ENCODE measurements around the gene SEMA7A. TPM values are rescaled to one million over a fixed set of nuclear protein-coding genes. Genes with fewer than 3 reads are reported as not detected.
A peak's percentile ranks its signal among the peaks of the same experiment; 100 is the strongest.

The SEMA7A gene
- total RNA-seq, 1 donor from 2014 or later, result 5.5 TPM

DNA sequence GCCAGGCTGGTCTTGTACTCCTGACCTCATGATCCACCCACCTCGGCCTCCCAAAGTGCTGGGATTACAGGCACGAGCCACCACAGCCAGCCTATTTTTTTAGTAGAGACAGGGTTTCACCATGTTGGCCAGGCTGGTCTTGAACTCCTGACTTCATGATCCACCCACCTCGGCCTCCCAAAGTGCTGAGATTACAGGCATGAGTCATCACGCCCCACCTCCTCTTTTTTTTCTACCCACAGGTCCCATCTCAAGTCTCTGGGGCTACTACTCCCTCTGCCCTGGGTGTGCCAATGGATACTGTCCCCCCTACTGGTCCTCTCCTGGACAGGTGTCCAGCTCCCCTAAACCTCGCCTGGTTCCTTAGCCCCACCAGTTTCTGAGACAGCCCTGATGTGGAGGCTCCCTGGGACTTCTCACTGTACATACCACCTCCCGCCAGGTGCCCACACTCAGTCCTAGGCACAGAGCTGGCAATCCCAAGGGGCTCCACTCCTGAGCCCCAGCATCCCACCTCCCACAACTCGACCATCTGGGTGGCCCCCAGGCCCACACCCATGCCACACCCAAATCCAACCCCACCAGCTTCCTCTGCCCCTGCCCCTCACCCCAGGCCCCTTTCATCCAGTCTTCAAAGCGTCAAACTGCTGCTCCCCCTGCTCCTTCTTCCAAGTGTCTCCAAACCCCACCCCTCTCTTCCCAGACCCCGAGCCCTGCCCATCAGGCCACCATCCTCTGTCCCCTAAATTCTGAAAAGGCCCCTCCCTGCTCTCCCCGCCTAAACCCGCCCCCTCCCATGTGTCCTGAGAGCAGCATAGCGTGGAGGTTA, 53.2 kb downstream of the SEMA7A start:
- Histone ChIP-seq H3K27ac (no peak overlapping the region), H3K4me1 (peaks cover 0 to 4% of the 10 kb centered on the region in 2 donors), H3K4me3 (no peak overlapping the region), H3K36me3 (no peaks in the 10 kb centered on the region), H3K27me3 (no peaks in the 10 kb centered on the region), H3K9me3 (no peaks in the 10 kb centered on the region)
- intact Hi-C loops (cut with DNase I), result no loop called here
- TF ChIP-seq, protein P1, sequence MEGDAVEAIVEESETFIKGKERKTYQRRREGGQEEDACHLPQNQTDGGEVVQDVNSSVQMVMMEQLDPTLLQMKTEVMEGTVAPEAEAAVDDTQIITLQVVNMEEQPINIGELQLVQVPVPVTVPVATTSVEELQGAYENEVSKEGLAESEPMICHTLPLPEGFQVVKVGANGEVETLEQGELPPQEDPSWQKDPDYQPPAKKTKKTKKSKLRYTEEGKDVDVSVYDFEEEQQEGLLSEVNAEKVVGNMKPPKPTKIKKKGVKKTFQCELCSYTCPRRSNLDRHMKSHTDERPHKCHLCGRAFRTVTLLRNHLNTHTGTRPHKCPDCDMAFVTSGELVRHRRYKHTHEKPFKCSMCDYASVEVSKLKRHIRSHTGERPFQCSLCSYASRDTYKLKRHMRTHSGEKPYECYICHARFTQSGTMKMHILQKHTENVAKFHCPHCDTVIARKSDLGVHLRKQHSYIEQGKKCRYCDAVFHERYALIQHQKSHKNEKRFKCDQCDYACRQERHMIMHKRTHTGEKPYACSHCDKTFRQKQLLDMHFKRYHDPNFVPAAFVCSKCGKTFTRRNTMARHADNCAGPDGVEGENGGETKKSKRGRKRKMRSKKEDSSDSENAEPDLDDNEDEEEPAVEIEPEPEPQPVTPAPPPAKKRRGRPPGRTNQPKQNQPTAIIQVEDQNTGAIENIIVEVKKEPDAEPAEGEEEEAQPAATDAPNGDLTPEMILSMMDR (IDR thresholded peaks at IDR 0.05), result no peak
- no peak for DNase-seq (ENCODE audit: low spot score in 2 of 2)

DNA sequence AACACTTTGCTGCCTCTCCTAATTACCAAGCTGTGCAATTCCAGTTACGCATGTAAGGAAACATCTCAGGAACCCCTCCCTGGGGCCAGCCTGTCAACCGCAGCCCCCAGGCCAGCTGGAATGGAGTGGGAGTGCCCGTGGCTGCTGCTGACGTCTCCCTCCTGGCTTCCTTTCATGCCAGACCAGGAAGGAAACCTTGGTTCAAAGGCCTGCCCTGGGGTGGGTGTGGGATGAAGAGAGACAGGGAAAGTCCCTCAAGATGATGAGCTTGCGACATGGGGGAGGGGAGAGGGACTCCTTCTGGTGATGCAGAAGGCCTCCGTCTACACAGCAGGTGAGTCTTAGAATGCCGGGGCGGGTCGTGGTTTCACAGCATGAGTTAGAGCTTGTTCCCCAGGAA, 54.9 kb downstream of the SEMA7A start:
- Histone ChIP-seq H3K4me3 (no peak overlapping the region), H3K27ac (no peak overlapping the region), H3K27me3 (no peaks in the 10 kb centered on the region), H3K4me1 (peaks cover 4 to 10% of the 10 kb centered on the region in 2 donors), H3K9me3 (no peaks in the 10 kb centered on the region), H3K36me3 (no peaks in the 10 kb centered on the region)
- intact Hi-C loops (cut with DNase I), result loop anchor here (10.0 kb wide), 1 partner anchor 576 kb away; the partner anchor contains the start of gene RPP25
- TF ChIP-seq, protein P1 (IDR thresholded peaks at IDR 0.05), result no peak
- no peak for DNase-seq (ENCODE audit: low spot score in 2 of 2)

DNA sequence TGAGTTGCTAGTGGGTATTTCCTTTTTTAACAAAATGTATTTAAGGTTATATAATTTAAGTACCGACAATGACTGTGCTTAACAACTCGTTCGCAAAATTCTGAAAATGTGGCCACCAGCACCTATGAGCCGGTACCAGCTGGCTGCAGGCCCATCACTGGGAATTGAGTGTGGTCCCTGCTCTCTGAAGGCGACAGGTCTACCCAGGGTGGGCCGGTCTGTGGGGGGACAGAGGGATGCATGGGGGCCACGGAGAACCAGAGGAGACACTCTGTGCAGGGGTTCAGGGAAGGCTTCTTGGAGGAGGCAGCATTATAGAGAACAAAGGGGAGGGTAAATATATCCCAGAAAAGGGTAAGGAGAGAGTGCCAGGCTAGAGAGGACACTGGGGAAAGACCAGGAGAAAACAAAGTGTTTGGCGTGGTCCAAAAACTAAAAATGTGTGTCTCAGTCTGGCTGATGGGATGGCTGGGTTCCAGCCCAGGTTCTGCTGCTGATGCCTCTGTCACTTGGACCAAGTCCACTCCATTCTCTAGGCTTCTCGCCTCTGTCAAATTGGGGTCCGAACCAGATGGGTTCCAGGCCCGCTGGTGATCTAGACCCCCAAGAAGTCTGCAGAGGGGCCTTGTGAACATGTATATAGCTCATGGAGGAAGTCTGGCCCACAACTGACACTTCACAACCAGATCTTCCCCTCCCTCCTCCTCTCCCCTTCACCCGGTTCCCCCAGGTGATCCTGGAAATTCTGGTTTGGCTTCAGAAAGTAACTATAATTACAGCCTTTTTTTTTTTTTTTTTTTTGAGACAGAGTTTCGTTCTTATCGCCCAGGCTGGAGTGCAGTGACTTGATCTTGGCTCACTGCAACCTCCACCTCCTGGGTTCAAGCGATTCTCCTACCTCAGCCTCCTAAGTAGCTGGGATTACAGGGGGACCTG, 55.7 kb downstream of the SEMA7A start:
- DNase-seq (ENCODE audit: low spot score in 2 of 2), result no peak
- Histone ChIP-seq H3K27me3 (no peaks in the 10 kb centered on the region), H3K27ac (no peak overlapping the region), H3K4me3 (no peak overlapping the region), H3K9me3 (no peaks in the 10 kb centered on the region), H3K36me3 (no peaks in the 10 kb centered on the region), H3K4me1 (peaks cover 4 to 12% of the 10 kb centered on the region in 2 donors)
- intact Hi-C loops (cut with DNase I), result loop anchor here (10.0 kb wide), 1 partner anchor 577 kb away; the partner anchor contains the start of gene RPP25
- TF ChIP-seq, protein P1 (IDR thresholded peaks at IDR 0.05), result no peak

DNA sequence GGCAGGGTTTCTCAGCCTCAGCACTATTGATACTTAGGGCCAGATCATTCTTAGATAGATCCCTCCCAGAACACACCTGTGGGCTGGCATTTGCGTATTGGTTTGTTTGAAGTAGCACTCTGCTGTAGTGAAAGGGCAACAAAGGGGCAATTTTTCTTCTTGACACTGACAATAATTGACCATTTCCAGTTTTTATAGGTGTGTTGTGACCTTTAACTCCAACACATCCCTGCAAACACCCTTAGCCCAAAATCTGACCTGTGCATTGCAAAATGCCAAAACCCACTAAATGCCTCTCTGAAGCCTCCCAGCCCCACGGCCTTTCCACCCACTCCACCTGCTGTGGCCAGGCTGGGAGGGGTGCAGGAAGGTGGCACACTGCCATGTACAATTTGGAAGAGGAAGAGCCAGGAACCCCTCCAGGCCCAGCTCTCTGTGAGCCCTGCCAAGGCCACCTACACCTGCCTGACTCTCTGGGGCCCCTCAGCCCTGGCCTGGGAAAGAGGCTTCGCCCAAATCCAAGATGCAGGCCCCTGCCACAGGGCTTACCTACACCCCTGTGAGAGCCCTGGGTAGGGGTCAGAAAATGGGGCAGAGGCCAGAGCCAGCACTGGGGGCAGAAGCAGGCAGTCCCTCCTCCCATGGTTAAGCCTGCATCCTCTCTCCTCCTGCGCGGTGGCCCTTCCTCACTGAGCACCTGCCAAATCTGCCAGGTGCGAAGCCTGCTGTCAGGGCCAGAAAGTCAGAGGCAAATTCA, 56.8 kb downstream of the SEMA7A start:
- no peak for DNase-seq (ENCODE audit: low spot score in 2 of 2)
- Histone ChIP-seq H3K4me3 (no peak overlapping the region), H3K9me3 (no peaks in the 10 kb centered on the region), H3K4me1 (peaks cover 4 to 12% of the 10 kb centered on the region in 2 donors), H3K36me3 (no peaks in the 10 kb centered on the region), H3K27ac (no peak overlapping the region), H3K27me3 (no peaks in the 10 kb centered on the region)
- TF ChIP-seq, protein P1 (IDR thresholded peaks at IDR 0.05), result no peak
- intact Hi-C loops (cut with DNase I), result loop anchor here (10.0 kb wide), 1 partner anchor 578 kb away; the partner anchor contains the start of gene RPP25

DNA sequence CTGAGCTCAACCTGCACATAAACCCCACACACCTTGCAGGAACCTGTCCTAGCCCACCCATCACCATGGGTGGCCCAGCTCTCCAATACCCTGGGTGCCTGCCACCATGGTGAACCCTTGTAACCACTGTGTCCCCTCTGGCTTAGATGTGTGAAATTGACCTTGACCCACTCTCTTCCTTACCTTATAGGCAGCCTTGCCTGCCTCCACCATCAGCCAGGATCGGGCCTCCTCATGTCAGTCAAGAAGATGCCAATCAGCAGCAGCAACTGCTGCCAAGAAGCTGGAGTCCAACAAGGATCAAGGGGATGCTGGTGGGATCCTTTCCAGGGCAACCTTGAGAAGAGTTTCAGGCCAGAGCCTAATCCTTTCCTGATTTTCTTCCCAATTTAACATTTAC, 57.5 kb downstream of the SEMA7A start:
- DNase-seq (ENCODE audit: low spot score in 2 of 2), result peak in 1 of 2 donors; percentile 31
- Histone ChIP-seq H3K27ac (no peak overlapping the region), H3K36me3 (no peaks in the 10 kb centered on the region), H3K27me3 (no peaks in the 10 kb centered on the region), H3K4me3 (no peak overlapping the region), H3K4me1 (peaks cover 4 to 12% of the 10 kb centered on the region in 2 donors), H3K9me3 (no peaks in the 10 kb centered on the region)
- TF ChIP-seq, protein P1 (IDR thresholded peaks at IDR 0.05), result no peak
- intact Hi-C loops (cut with DNase I), result loop anchor here (10.0 kb wide), 1 partner anchor 579 kb away; the partner anchor contains the start of gene RPP25
